ENCODE results near the gene LDLRAD4. TPM values are rescaled to one million over a fixed set of nuclear protein-coding genes. Genes with fewer than 3 reads are reported as not detected.

Gene LDLRAD4
- total and polyA plus RNA-seq, 5 donors from 2014 or later, result 42.4 to 207 (median 49.8) TPM

- Mint-ChIP-seq H3K4me3 (no peak overlapping the region), H3K27me3 (peaks cover 49% of the 10 kb centered on the region), H3K36me3 (peaks cover 11% of the 10 kb centered on the region), H3K9me3 (peaks cover 0 to 30% (median 12%) of the 10 kb centered on the region in 7 donors), H3K4me1 (no peaks in the 10 kb centered on the region), H3K27ac (no peak overlapping the region)
- Histone ChIP-seq H3K4me1 (ENCODE audit: control insufficient read depth, insufficient read depth, low read length, poor library complexity, severe bottlenecking) (no peaks in the 10 kb centered on the region), H3K4me3 (ENCODE audit: low read depth, low read length) (no peak overlapping the region), H3K9me3 (ENCODE audit: control insufficient read depth in 2 of 2, low read length in 2 of 2) (peaks cover 18% of the 10 kb centered on the region in 2 experiments), H3K36me3 (ENCODE audit: control insufficient read depth, insufficient read depth, low read length) (no peaks in the 10 kb centered on the region), H3K27ac (ENCODE audit: insufficient read depth, low read length, poor library complexity, severe bottlenecking) (no peak overlapping the region), H3K27me3 (ENCODE audit: control insufficient read depth, insufficient read depth, low read length) (peaks cover 13% of the 10 kb centered on the region)
- no peak for DNase-seq
- no peak for ATAC-seq (ENCODE audit: low read depth in 2 of 2)
Measured at GRCh38 chr18:13201292-13201691, 17.3 kb upstream of the LDLRAD4 start.

GRCh38 chr18:13202571-13202970 is 16.0 kb upstream of the LDLRAD4 start:
- DNase-seq (no peak), ATAC-seq (ENCODE audit: low read depth in 2 of 2) (no peak)
- H3K4me3 ChIP-seq (ENCODE audit: low read depth, low read length), result no peak overlapping the region
- peaks cover 11% of the 10 kb centered on the region for H3K36me3 Mint-ChIP-seq
- no peaks in the 10 kb centered on the region for H3K4me1 Mint-ChIP-seq
- H3K27ac ChIP-seq (ENCODE audit: insufficient read depth, low read length, poor library complexity, severe bottlenecking), result no peak overlapping the region
- H3K4me3 Mint-ChIP-seq, result no peak overlapping the region
- H3K9me3 Mint-ChIP-seq, result peaks cover 0 to 30% (median 12%) of the 10 kb centered on the region in 7 donors
- H3K27me3 Mint-ChIP-seq, result peaks cover 46% of the 10 kb centered on the region
- no peaks in the 10 kb centered on the region for H3K36me3 ChIP-seq (ENCODE audit: control insufficient read depth, insufficient read depth, low read length)
- H3K9me3 ChIP-seq (ENCODE audit: control insufficient read depth in 2 of 2, low read length in 2 of 2), result peaks cover 18% of the 10 kb centered on the region in 2 experiments
- peaks cover 17% of the 10 kb centered on the region for H3K27me3 ChIP-seq (ENCODE audit: control insufficient read depth, insufficient read depth, low read length)
- no peaks in the 10 kb centered on the region for H3K4me1 ChIP-seq (ENCODE audit: control insufficient read depth, insufficient read depth, low read length, poor library complexity, severe bottlenecking)
- H3K27ac Mint-ChIP-seq, result no peak overlapping the region

- Histone ChIP-seq H3K4me3 (ENCODE audit: low read depth, low read length) (no peak overlapping the region), H3K36me3 (ENCODE audit: control insufficient read depth, insufficient read depth, low read length) (no peaks in the 10 kb centered on the region), H3K27ac (ENCODE audit: insufficient read depth, low read length, poor library complexity, severe bottlenecking) (no peak overlapping the region), H3K9me3 (ENCODE audit: control insufficient read depth in 2 of 2, low read length in 2 of 2) (no peaks in the 10 kb centered on the region), H3K4me1 (ENCODE audit: control insufficient read depth, insufficient read depth, low read length, poor library complexity, severe bottlenecking) (no peaks in the 10 kb centered on the region), H3K27me3 (ENCODE audit: control insufficient read depth, insufficient read depth, low read length) (peaks cover 10% of the 10 kb centered on the region)
- no peak overlapping the region for H3K27ac Mint-ChIP-seq
- no peak overlapping the region for H3K4me3 Mint-ChIP-seq
- peaks cover 0 to 2% (median 0%) of the 10 kb centered on the region in 7 donors for H3K9me3 Mint-ChIP-seq
- H3K36me3 Mint-ChIP-seq, result no peaks in the 10 kb centered on the region
- no peak for ATAC-seq (ENCODE audit: low read depth in 2 of 2)
- H3K4me1 Mint-ChIP-seq, result no peaks in the 10 kb centered on the region
- H3K27me3 Mint-ChIP-seq, result peaks cover 55% of the 10 kb centered on the region
- no peak for DNase-seq
Measured at GRCh38 chr18:13206301-13206700, 12.3 kb upstream of the LDLRAD4 start.

GRCh38 chr18:13207294-13207693 is 11.3 kb upstream of the LDLRAD4 start:
- Histone ChIP-seq H3K27ac (ENCODE audit: insufficient read depth, low read length, poor library complexity, severe bottlenecking) (no peak overlapping the region), H3K36me3 (ENCODE audit: control insufficient read depth, insufficient read depth, low read length) (no peaks in the 10 kb centered on the region), H3K27me3 (ENCODE audit: control insufficient read depth, insufficient read depth, low read length) (peaks cover 10% of the 10 kb centered on the region), H3K4me3 (ENCODE audit: low read depth, low read length) (no peak overlapping the region), H3K4me1 (ENCODE audit: control insufficient read depth, insufficient read depth, low read length, poor library complexity, severe bottlenecking) (no peaks in the 10 kb centered on the region), H3K9me3 (ENCODE audit: control insufficient read depth in 2 of 2, low read length in 2 of 2) (no peaks in the 10 kb centered on the region)
- H3K4me3 Mint-ChIP-seq, result no peak overlapping the region
- no peaks in the 10 kb centered on the region for H3K36me3 Mint-ChIP-seq
- no peak overlapping the region for H3K27ac Mint-ChIP-seq
- no peaks in the 10 kb centered on the region for H3K4me1 Mint-ChIP-seq
- H3K9me3 Mint-ChIP-seq, result peaks cover 0 to 2% (median 0%) of the 10 kb centered on the region in 7 donors
- H3K27me3 Mint-ChIP-seq, result peaks cover 52% of the 10 kb centered on the region
- peak in 1 of 3 donors; percentile 12 for DNase-seq
- ATAC-seq (ENCODE audit: low read depth in 2 of 2), result no peak

GRCh38 chr18:13211534-13211933 is 7.0 kb upstream of the LDLRAD4 start:
- Histone ChIP-seq H3K4me3 (ENCODE audit: low read depth, low read length) (no peak overlapping the region), H3K27ac (ENCODE audit: insufficient read depth, low read length, poor library complexity, severe bottlenecking) (no peak overlapping the region), H3K27me3 (ENCODE audit: control insufficient read depth, insufficient read depth, low read length) (peaks cover 15% of the 10 kb centered on the region), H3K4me1 (ENCODE audit: control insufficient read depth, insufficient read depth, low read length, poor library complexity, severe bottlenecking) (peaks cover 7% of the 10 kb centered on the region), H3K9me3 (ENCODE audit: control insufficient read depth in 2 of 2, low read length in 2 of 2) (no peaks in the 10 kb centered on the region), H3K36me3 (ENCODE audit: control insufficient read depth, insufficient read depth, low read length) (no peaks in the 10 kb centered on the region)
- H3K27ac Mint-ChIP-seq, result no peak overlapping the region
- H3K9me3 Mint-ChIP-seq, result no peaks in the 10 kb centered on the region
- H3K27me3 Mint-ChIP-seq, result peaks cover 46% of the 10 kb centered on the region
- DNase-seq (no peak), ATAC-seq (ENCODE audit: low read depth in 2 of 2) (no peak)
- no peaks in the 10 kb centered on the region for H3K36me3 Mint-ChIP-seq
- peak overlapping the region in 1 of 4 donors; percentile 66 for H3K4me3 Mint-ChIP-seq
- peaks cover 4 to 9% (median 7%) of the 10 kb centered on the region in 4 donors for H3K4me1 Mint-ChIP-seq

GRCh38 chr18:13213036-13213795 is 5.3 kb upstream of the LDLRAD4 start:
- no peak for ATAC-seq (ENCODE audit: low read depth in 2 of 2)
- Mint-ChIP-seq H3K4me3 (peak overlapping the region in 1 of 4 donors; percentile 47), H3K27ac (peak overlapping the region in 1 of 3 donors; percentile 56), H3K36me3 (no peaks in the 10 kb centered on the region), H3K4me1 (peaks cover 8 to 13% (median 10%) of the 10 kb centered on the region in 4 donors), H3K27me3 (peaks cover 34% of the 10 kb centered on the region), H3K9me3 (no peaks in the 10 kb centered on the region)
- peaks cover 13% of the 10 kb centered on the region for H3K4me1 ChIP-seq (ENCODE audit: control insufficient read depth, insufficient read depth, low read length, poor library complexity, severe bottlenecking)
- H3K27me3 ChIP-seq (ENCODE audit: control insufficient read depth, insufficient read depth, low read length), result peaks cover 8% of the 10 kb centered on the region
- no peaks in the 10 kb centered on the region for H3K9me3 ChIP-seq (ENCODE audit: control insufficient read depth in 2 of 2, low read length in 2 of 2)
- H3K4me3 ChIP-seq (ENCODE audit: low read depth, low read length), result no peak overlapping the region
- H3K36me3 ChIP-seq (ENCODE audit: control insufficient read depth, insufficient read depth, low read length), result no peaks in the 10 kb centered on the region
- no peak overlapping the region for H3K27ac ChIP-seq (ENCODE audit: insufficient read depth, low read length, poor library complexity, severe bottlenecking)
- DNase-seq, result no peak

GRCh38 chr18:13214609-13215008 is 4.0 kb upstream of the LDLRAD4 start:
- H3K36me3 ChIP-seq (ENCODE audit: control insufficient read depth, insufficient read depth, low read length), result no peaks in the 10 kb centered on the region
- H3K27me3 ChIP-seq (ENCODE audit: control insufficient read depth, insufficient read depth, low read length), result peaks cover 6% of the 10 kb centered on the region
- Mint-ChIP-seq H3K4me1 (peaks cover 8 to 22% (median 16%) of the 10 kb centered on the region in 4 donors), H3K27ac (no peak overlapping the region), H3K36me3 (no peaks in the 10 kb centered on the region), H3K4me3 (no peak overlapping the region), H3K27me3 (peaks cover 20% of the 10 kb centered on the region), H3K9me3 (no peaks in the 10 kb centered on the region)
- H3K4me3 ChIP-seq (ENCODE audit: low read depth, low read length), result no peak overlapping the region
- DNase-seq (no peak), ATAC-seq (ENCODE audit: low read depth in 2 of 2) (no peak)
- no peaks in the 10 kb centered on the region for H3K9me3 ChIP-seq (ENCODE audit: control insufficient read depth in 2 of 2, low read length in 2 of 2)
- H3K4me1 ChIP-seq (ENCODE audit: control insufficient read depth, insufficient read depth, low read length, poor library complexity, severe bottlenecking), result peaks cover 26% of the 10 kb centered on the region
- no peak overlapping the region for H3K27ac ChIP-seq (ENCODE audit: insufficient read depth, low read length, poor library complexity, severe bottlenecking)
